ENCODE results near the gene GPR179.

GRCh38 chr17:38324141-38324697, 19.5 kb downstream of the GPR179 start:
- TF ChIP-seq, protein P1, sequence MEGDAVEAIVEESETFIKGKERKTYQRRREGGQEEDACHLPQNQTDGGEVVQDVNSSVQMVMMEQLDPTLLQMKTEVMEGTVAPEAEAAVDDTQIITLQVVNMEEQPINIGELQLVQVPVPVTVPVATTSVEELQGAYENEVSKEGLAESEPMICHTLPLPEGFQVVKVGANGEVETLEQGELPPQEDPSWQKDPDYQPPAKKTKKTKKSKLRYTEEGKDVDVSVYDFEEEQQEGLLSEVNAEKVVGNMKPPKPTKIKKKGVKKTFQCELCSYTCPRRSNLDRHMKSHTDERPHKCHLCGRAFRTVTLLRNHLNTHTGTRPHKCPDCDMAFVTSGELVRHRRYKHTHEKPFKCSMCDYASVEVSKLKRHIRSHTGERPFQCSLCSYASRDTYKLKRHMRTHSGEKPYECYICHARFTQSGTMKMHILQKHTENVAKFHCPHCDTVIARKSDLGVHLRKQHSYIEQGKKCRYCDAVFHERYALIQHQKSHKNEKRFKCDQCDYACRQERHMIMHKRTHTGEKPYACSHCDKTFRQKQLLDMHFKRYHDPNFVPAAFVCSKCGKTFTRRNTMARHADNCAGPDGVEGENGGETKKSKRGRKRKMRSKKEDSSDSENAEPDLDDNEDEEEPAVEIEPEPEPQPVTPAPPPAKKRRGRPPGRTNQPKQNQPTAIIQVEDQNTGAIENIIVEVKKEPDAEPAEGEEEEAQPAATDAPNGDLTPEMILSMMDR (IDR thresholded peaks at IDR 0.05; ENCODE audit: insufficient read depth, low read length, poor library complexity, severe bottlenecking) = no peak
- TF ChIP-seq EZH2phosphoT487 (conservative IDR thresholded peaks at IDR 0.05; ENCODE audit: low read length) = no peak

All from SU-DHL-6 (cell line).